ENCODE results near the gene ASB8.
A peak's percentile ranks its signal among the peaks of the same experiment; 100 is the strongest.
"Not testable (repeated sequence)": the region's sequence is repeated elsewhere in the genome, so short reads cannot be mapped to it uniquely, and the experiment has no call there.

Gene ASB8

GRCh38 chr12:48142818-48143674, 14.3 kb downstream of the ASB8 start:
- H3K4me1 Mint-ChIP-seq = no peaks in the 10 kb centered on the region
- DNase-seq (ENCODE audit: low spot score in 2 of 2) (no peak), ATAC-seq (ENCODE audit: low read depth) (no peak)
- no peaks in the 10 kb centered on the region for H3K27me3 Mint-ChIP-seq
- H3K4me3 Mint-ChIP-seq = no peak overlapping the region
- no peaks in the 10 kb centered on the region for H3K9me3 Mint-ChIP-seq
- H3K27ac Mint-ChIP-seq = no peak overlapping the region
- peaks cover 33% of the 10 kb centered on the region for H3K36me3 Mint-ChIP-seq

DNA sequence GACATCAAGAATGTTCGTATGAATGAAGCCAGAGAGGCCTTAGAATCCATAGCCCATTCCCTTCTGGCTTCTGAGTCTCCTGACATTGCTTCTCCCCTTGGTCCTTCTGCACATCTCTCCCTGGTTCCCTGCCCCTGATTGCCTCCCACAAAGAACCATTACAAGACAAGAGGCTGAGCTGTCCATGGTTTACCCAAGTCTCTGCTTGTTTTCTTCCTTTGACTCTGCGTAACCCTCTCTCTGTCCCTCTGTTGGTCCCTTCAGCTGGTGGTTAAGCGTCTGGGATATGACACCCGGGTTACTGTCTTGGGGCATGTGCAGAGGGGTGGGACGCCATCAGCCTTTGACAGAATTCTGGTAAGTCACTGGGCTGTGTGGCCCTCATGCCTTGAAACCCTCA, 22.3 kb downstream of the ASB8 start:
- peaks cover 33% of the 10 kb centered on the region for H3K36me3 Mint-ChIP-seq
- H3K27me3 Mint-ChIP-seq = no peaks in the 10 kb centered on the region
- ATAC-seq (ENCODE audit: low read depth) (no peak), DNase-seq (ENCODE audit: low spot score in 2 of 2) (no peak)
- no peak overlapping the region for H3K4me3 Mint-ChIP-seq
- H3K27ac Mint-ChIP-seq = no peak overlapping the region
- H3K4me1 Mint-ChIP-seq = no peaks in the 10 kb centered on the region
- H3K9me3 Mint-ChIP-seq = no peaks in the 10 kb centered on the region

- no peak for DNase-seq (ENCODE audit: low spot score in 2 of 2)
- no peaks in the 10 kb centered on the region for H3K27me3 Mint-ChIP-seq
- H3K27ac Mint-ChIP-seq = no peak overlapping the region
- H3K9me3 Mint-ChIP-seq = no peaks in the 10 kb centered on the region
- ATAC-seq (ENCODE audit: low read depth) = no peak
- H3K4me1 Mint-ChIP-seq = no peaks in the 10 kb centered on the region
- H3K36me3 Mint-ChIP-seq = peaks cover 33% of the 10 kb centered on the region
- H3K4me3 Mint-ChIP-seq = no peak overlapping the region
These were observed 24.5 kb downstream of the ASB8 start for GRCh38 chr12:48132826-48133225.

- H3K27ac Mint-ChIP-seq = no peak overlapping the region
- H3K4me3 Mint-ChIP-seq = no peak overlapping the region
- H3K4me1 Mint-ChIP-seq = no peaks in the 10 kb centered on the region
- ATAC-seq (ENCODE audit: low read depth) = no peak
- H3K27me3 Mint-ChIP-seq = no peaks in the 10 kb centered on the region
- no peak for DNase-seq (ENCODE audit: low spot score in 2 of 2)
- no peaks in the 10 kb centered on the region for H3K9me3 Mint-ChIP-seq
- peaks cover 39% of the 10 kb centered on the region for H3K36me3 Mint-ChIP-seq
These were observed 25.8 kb downstream of the ASB8 start for GRCh38 chr12:48131517-48131916.

GRCh38 chr12:48129376-48129775, 27.9 kb downstream of the ASB8 start:
- no peak overlapping the region for H3K4me3 Mint-ChIP-seq
- H3K9me3 Mint-ChIP-seq = no peaks in the 10 kb centered on the region
- H3K4me1 Mint-ChIP-seq = no peaks in the 10 kb centered on the region
- ATAC-seq (ENCODE audit: low read depth) (no peak), DNase-seq (ENCODE audit: low spot score in 2 of 2) (no peak)
- no peak overlapping the region for H3K27ac Mint-ChIP-seq
- H3K36me3 Mint-ChIP-seq = peaks cover 34% of the 10 kb centered on the region
- no peaks in the 10 kb centered on the region for H3K27me3 Mint-ChIP-seq

- DNase-seq (ENCODE audit: low spot score in 2 of 2) (no peak), ATAC-seq (ENCODE audit: low read depth) (no peak)
- Mint-ChIP-seq H3K27me3 (no peaks in the 10 kb centered on the region), H3K4me1 (no peaks in the 10 kb centered on the region), H3K9me3 (no peaks in the 10 kb centered on the region), H3K4me3 (no peak overlapping the region), H3K36me3 (peaks cover 32% of the 10 kb centered on the region), H3K27ac (no peak overlapping the region)
These were observed 28.5 kb downstream of the ASB8 start for GRCh38 chr12:48128800-48129199.

DNA sequence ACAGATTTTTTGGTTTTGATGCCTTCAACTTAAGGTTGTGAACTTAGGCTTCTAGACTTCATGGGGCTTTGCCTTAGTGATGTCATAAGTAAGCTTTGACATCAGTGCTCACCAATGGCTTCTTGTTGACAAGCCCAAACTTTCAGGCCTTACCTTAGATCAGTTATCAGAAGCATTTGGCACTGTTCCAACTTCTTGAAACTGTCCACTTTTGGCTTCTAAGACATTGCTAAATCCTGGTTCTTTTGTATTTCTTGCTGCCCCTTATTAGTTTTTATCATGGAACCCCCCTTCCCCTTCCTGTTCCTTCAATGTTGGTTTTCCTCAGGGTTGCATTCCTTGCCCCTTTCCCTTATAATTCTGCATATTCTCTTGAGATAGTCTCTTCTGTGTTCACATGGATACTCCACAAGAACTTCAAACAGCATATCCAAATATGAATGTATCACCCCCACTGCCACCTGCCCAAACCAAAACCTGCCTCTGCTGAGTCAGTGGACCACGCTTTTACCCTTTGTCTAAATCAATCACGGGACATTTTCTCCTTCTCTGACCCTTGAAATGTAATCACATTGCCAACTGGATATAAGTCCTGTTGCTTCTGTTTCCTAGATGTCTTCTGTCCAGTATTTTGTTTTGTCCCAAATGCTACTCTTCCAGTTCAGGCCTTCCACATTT, 30.2 kb downstream of the ASB8 start:
- DNase-seq (ENCODE audit: low spot score in 2 of 2) = no peak
- no peak overlapping the region for H3K4me3 Mint-ChIP-seq
- peaks cover 2% of the 10 kb centered on the region for H3K4me1 Mint-ChIP-seq
- ATAC-seq (ENCODE audit: low read depth) = no peak
- H3K36me3 Mint-ChIP-seq = peaks cover 29% of the 10 kb centered on the region
- no peaks in the 10 kb centered on the region for H3K9me3 Mint-ChIP-seq
- H3K27ac Mint-ChIP-seq = no peak overlapping the region
- no peaks in the 10 kb centered on the region for H3K27me3 Mint-ChIP-seq

GRCh38 chr12:48125985-48126384, 31.3 kb downstream of the ASB8 start:
- H3K27ac Mint-ChIP-seq = no peak overlapping the region
- peaks cover 29% of the 10 kb centered on the region for H3K36me3 Mint-ChIP-seq
- peaks cover 4% of the 10 kb centered on the region for H3K4me1 Mint-ChIP-seq
- ATAC-seq (ENCODE audit: low read depth) (no peak), DNase-seq (ENCODE audit: low spot score in 2 of 2) (no peak)
- H3K27me3 Mint-ChIP-seq = no peaks in the 10 kb centered on the region
- no peaks in the 10 kb centered on the region for H3K9me3 Mint-ChIP-seq
- H3K4me3 Mint-ChIP-seq = no peak overlapping the region

DNA sequence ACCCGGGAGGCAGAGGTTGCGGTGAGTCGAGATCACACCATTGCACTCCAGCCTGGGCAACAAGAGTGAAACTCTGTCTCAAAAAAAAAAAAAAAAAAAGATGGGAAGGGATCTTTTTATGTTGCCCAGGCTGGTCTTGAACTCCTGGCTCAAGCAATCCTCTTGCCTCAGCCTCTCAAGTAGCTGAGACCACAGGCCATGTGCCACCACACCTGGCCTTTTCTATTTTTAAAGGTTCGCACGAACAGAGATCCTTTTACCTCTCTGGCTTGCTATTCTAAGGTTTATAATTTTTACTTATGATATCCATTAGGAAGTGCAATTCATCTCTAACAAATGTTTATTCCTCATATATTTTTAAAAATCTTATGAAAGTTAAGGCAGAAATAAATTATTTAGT, 31.8 kb downstream of the ASB8 start:
- H3K27ac Mint-ChIP-seq; H3K9me3 Mint-ChIP-seq; ATAC-seq (ENCODE audit: low read depth); H3K4me1 Mint-ChIP-seq; H3K4me3 Mint-ChIP-seq; DNase-seq (ENCODE audit: low spot score in 2 of 2); H3K27me3 Mint-ChIP-seq: not testable (repeated sequence)
- H3K36me3 Mint-ChIP-seq = peaks cover 29% of the 10 kb centered on the region

DNA sequence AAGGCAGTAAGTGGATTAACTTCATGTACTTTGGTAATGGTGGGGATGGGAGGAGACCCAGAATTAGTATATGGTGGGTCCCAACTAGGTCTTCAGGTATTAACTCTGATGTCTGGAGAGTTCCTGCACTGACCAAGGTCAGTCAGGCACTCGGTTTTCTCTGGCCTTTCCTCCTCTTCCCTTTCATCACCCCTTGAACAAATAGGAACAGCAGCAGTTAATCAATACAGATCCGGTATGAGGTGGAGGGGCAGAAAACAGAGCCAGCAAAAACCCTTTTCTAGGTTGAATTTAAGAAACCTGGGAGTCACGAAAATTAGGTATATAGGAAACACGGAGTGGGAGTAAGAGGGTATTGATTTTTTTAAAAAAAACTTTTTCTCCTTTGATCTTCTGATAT, 34.1 kb downstream of the ASB8 start:
- Mint-ChIP-seq H3K4me1 (peaks cover 19% of the 10 kb centered on the region), H3K36me3 (peaks cover 24% of the 10 kb centered on the region), H3K4me3 (no peak overlapping the region), H3K9me3 (no peaks in the 10 kb centered on the region), H3K27ac (peak overlapping the region; percentile 52), H3K27me3 (no peaks in the 10 kb centered on the region)
- ATAC-seq (ENCODE audit: low read depth) (no peak), DNase-seq (ENCODE audit: low spot score in 2 of 2) (no peak)

GRCh38 chr12:48122065-48122834, 35.1 kb downstream of the ASB8 start:
- DNase-seq (ENCODE audit: low spot score in 2 of 2) = no peak
- H3K4me3 Mint-ChIP-seq = no peak overlapping the region
- H3K36me3 Mint-ChIP-seq = peaks cover 17% of the 10 kb centered on the region
- H3K9me3 Mint-ChIP-seq = no peaks in the 10 kb centered on the region
- no peaks in the 10 kb centered on the region for H3K27me3 Mint-ChIP-seq
- H3K27ac Mint-ChIP-seq = no peak overlapping the region
- ATAC-seq (ENCODE audit: low read depth) = no peak
- peaks cover 19% of the 10 kb centered on the region for H3K4me1 Mint-ChIP-seq

GRCh38 chr12:48121522-48121921, 35.8 kb downstream of the ASB8 start:
- H3K36me3 Mint-ChIP-seq = peaks cover 15% of the 10 kb centered on the region
- DNase-seq (ENCODE audit: low spot score in 2 of 2) = no peak
- ATAC-seq (ENCODE audit: low read depth) = no peak
- peaks cover 19% of the 10 kb centered on the region for H3K4me1 Mint-ChIP-seq
- no peaks in the 10 kb centered on the region for H3K27me3 Mint-ChIP-seq
- no peak overlapping the region for H3K27ac Mint-ChIP-seq
- no peaks in the 10 kb centered on the region for H3K9me3 Mint-ChIP-seq
- no peak overlapping the region for H3K4me3 Mint-ChIP-seq

DNA sequence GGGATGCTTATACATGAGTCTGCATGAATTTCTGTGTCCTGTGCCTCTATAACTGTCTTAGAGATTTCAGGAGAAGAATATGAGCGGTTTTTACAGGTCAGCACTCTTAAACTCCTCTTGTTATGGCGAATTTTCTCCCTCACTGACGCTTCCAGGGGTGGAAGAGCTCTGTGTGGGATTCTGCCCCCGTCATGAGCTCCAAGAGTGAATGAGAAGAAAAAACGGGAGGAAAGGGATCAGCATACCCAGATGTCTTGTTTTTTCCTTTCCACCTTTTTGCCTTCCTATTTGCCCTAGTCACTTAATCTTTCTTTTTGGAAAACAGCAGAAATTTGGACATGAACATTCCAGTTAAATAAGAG, 37.5 kb downstream of the ASB8 start:
- Mint-ChIP-seq H3K27ac (peak overlapping the region; percentile 93), H3K4me3 (peak overlapping the region; percentile 99), H3K27me3 (no peaks in the 10 kb centered on the region), H3K4me1 (peaks cover 19% of the 10 kb centered on the region), H3K9me3 (no peaks in the 10 kb centered on the region), H3K36me3 (peaks cover 10% of the 10 kb centered on the region)
- ATAC-seq (ENCODE audit: low read depth) = no peak
- no peak for DNase-seq (ENCODE audit: low spot score in 2 of 2)
